ENCODE measurements around the gene LYPLAL1. TPM values are rescaled to one million over a fixed set of nuclear protein-coding genes. Genes with fewer than 3 reads are reported as not detected.
A peak's percentile ranks its signal among the peaks of the same experiment; 100 is the strongest.

LYPLAL1 gene
- total RNA-seq, 4 donors from 2014 or later: 7.2 to 26.6 (median 20.6) TPM

GRCh38 chr1:219150913-219151312 is 22.8 kb upstream of the LYPLAL1 start:
- DNase-seq (ENCODE audit: low spot score) (no peak), ATAC-seq (ENCODE audit: low FRiP score) (no peak)

GRCh38 chr1:219151467-219151866 is 22.2 kb upstream of the LYPLAL1 start:
- TF ChIP-seq CTCF (IDR thresholded peaks at IDR 0.05): no peak

More at GRCh38 chr1:219150913-219151312, 22.8 kb upstream of the LYPLAL1 start:
- TF ChIP-seq CTCF (IDR thresholded peaks at IDR 0.05): no peak

GRCh38 chr1:219152751-219153150 is 20.9 kb upstream of the LYPLAL1 start:
- DNase-seq (ENCODE audit: low spot score): no peak
- ATAC-seq (ENCODE audit: low FRiP score): no peak

More at GRCh38 chr1:219151467-219151866, 22.2 kb upstream of the LYPLAL1 start:
- ATAC-seq (ENCODE audit: low FRiP score): no peak
- no peak for DNase-seq (ENCODE audit: low spot score)

GRCh38 chr1:219153723-219154122 is 20.0 kb upstream of the LYPLAL1 start:
- no peak for TF ChIP-seq CTCF (IDR thresholded peaks at IDR 0.05)
- DNase-seq (ENCODE audit: low spot score): no peak
- ATAC-seq (ENCODE audit: low FRiP score): no peak

More at GRCh38 chr1:219152751-219153150, 20.9 kb upstream of the LYPLAL1 start:
- no peak for TF ChIP-seq CTCF (IDR thresholded peaks at IDR 0.05)

- ATAC-seq (ENCODE audit: low FRiP score): no peak
- no peak for TF ChIP-seq CTCF (IDR thresholded peaks at IDR 0.05)
- DNase-seq (ENCODE audit: low spot score): no peak
These were observed 18.5 kb upstream of the LYPLAL1 start for GRCh38 chr1:219155135-219155534.

- peak; percentile 91 for ATAC-seq (ENCODE audit: low FRiP score)
- no peak for DNase-seq (ENCODE audit: low spot score)
- TF ChIP-seq CTCF (IDR thresholded peaks at IDR 0.05): no peak
These were observed 13.6 kb upstream of the LYPLAL1 start for GRCh38 chr1:219159946-219160645.

- no peak for TF ChIP-seq CTCF (IDR thresholded peaks at IDR 0.05)
- DNase-seq (ENCODE audit: low spot score) (no peak), ATAC-seq (ENCODE audit: low FRiP score) (no peak)
These were observed 12.7 kb upstream of the LYPLAL1 start for GRCh38 chr1:219160967-219161366.
